ENCODE measurements around the gene SP100. TPM values are rescaled to one million over a fixed set of nuclear protein-coding genes. Genes with fewer than 3 reads are reported as not detected.

The SP100 gene
- total RNA-seq, 1 donor = 137 TPM

DNA sequence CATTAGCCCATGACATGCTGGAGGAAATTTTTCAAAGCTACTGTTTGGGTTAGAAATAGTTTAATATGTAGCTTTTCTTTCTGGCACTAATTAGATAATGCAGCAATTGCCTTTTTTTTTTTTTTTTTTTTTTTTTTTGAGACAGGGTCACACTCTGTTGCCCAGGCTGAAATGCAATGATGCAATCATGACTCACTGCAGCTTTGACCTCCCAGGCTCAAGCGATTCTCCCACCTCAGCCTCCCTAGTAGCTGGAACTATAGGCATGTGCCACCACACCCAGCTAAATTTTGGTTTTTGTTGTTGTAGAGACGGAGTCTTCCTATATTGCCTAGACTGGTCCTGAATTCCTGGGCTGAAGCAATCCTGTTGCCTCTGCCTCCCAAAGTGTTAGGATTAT is 136.2 kb downstream of the SP100 start:
- no peak overlapping the region for H3K4me2 ChIP-seq (ENCODE audit: insufficient read depth, low read length)
- no peaks in the 10 kb centered on the region for H3K79me2 ChIP-seq (ENCODE audit: insufficient read depth, low read length)
- H3K9me3 ChIP-seq (ENCODE audit: low read depth, low read length) = no peaks in the 10 kb centered on the region
- no peaks in the 10 kb centered on the region for H3K4me1 ChIP-seq (ENCODE audit: insufficient read depth, low read length)
- TF ChIP-seq CTCF (IDR thresholded peaks at IDR 0.05; ENCODE audit: extremely low read depth, low read depth, low read length) = no peak
- no peak overlapping the region for H3K4me3 ChIP-seq (ENCODE audit: insufficient read depth, low read length)
- H3K27ac ChIP-seq (ENCODE audit: low read depth, low read length) = no peak overlapping the region
- no peaks in the 10 kb centered on the region for H4K20me1 ChIP-seq (ENCODE audit: insufficient read depth, low read length)
- no peak overlapping the region for H2AFZ ChIP-seq (ENCODE audit: low read length)
- no peaks in the 10 kb centered on the region for H3K27me3 ChIP-seq (ENCODE audit: insufficient read depth, low read length)
- no peak for DNase-seq (ENCODE audit: insufficient read length, low spot score, missing footprints)
- H3K36me3 ChIP-seq (ENCODE audit: insufficient read depth, low read length) = no peaks in the 10 kb centered on the region

DNA sequence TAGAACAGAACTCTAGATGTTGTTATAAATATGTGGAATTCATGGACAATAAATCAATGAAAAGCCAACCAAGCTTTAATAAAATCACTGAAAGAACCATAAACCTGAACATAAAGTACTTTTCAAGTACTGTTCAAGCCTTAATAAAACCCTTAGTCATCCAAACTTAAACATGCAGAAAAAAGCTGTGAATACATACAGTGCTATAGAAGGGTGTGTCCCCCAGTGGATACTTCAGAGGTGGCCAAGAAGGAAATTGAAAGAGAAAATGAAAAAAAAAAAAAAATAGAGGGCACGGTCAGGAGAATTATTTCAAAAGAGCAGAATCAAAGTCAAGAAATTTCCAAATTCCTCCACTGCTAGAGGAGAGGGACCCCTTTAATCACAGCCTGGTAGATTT is 141.1 kb downstream of the SP100 start:
- Histone ChIP-seq H4K20me1 (ENCODE audit: insufficient read depth, low read length) (no peaks in the 10 kb centered on the region), H3K79me2 (ENCODE audit: insufficient read depth, low read length) (no peaks in the 10 kb centered on the region)

DNA sequence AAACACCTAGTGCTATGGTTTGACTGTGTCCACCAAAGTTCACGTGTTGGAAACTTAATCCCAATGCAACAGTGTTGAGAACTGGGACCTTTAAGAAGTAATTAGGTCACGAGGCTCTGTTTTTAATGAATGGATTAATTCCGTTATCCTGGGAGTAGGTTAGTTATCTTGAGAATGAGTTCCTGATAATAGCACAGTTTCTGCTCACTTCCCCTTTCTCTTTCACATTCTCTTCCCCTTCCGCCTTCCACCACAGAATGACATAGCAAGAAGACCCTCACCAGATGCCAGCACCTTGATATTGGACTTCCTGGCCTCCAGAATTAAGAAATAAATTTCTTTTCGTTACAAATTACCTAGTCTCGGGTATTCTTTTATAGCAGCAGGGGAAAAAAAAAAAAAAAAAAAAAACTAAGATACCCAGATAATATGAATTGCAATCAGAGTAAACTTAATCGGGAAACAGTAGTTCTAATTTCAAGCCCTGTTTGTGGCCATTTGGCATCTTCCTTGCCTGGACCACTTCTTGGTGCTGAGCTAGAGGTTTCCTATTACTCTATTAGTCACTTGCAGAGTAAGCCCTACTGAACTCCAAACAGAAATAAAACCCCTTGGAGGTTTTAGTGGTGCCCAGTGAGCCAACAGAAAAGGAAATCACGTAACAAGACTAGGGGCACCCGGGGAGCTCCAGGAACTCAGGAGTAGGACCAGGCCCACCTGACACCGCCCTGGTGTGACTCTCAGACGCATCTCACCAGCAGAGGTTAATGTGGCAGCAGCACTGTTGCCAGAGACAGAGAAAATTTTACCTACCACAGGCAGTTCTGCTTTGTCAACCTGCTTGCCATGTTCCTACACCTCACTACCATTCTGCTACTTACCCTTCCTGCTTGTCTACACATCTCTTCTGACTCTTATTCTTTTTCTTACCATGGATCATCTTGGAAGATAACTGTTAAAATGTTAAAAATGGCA is 149.1 kb downstream of the SP100 start:
- H2AFZ ChIP-seq (ENCODE audit: low read length) = no peak overlapping the region
- H3K27ac ChIP-seq (ENCODE audit: low read depth, low read length) = no peak overlapping the region
- H3K4me1 ChIP-seq (ENCODE audit: insufficient read depth, low read length) = no peaks in the 10 kb centered on the region
- no peaks in the 10 kb centered on the region for H3K79me2 ChIP-seq (ENCODE audit: insufficient read depth, low read length)
- H3K4me2 ChIP-seq (ENCODE audit: insufficient read depth, low read length) = no peak overlapping the region
- no peak for DNase-seq (ENCODE audit: insufficient read length, low spot score, missing footprints)
- no peaks in the 10 kb centered on the region for H3K9me3 ChIP-seq (ENCODE audit: low read depth, low read length)
- no peaks in the 10 kb centered on the region for H3K27me3 ChIP-seq (ENCODE audit: insufficient read depth, low read length)
- no peak for TF ChIP-seq CTCF (IDR thresholded peaks at IDR 0.05; ENCODE audit: extremely low read depth, low read depth, low read length)
- no peaks in the 10 kb centered on the region for H4K20me1 ChIP-seq (ENCODE audit: insufficient read depth, low read length)
- H3K36me3 ChIP-seq (ENCODE audit: insufficient read depth, low read length) = no peaks in the 10 kb centered on the region
- no peak overlapping the region for H3K4me3 ChIP-seq (ENCODE audit: insufficient read depth, low read length)

More for the DNA sequence above, 141.1 kb downstream of the SP100 start:
- Histone ChIP-seq H3K4me1 (ENCODE audit: insufficient read depth, low read length) (no peaks in the 10 kb centered on the region), H2AFZ (ENCODE audit: low read length) (no peak overlapping the region), H3K27ac (ENCODE audit: low read depth, low read length) (no peak overlapping the region), H3K4me2 (ENCODE audit: insufficient read depth, low read length) (no peak overlapping the region), H3K27me3 (ENCODE audit: insufficient read depth, low read length) (no peaks in the 10 kb centered on the region), H3K36me3 (ENCODE audit: insufficient read depth, low read length) (no peaks in the 10 kb centered on the region), H3K4me3 (ENCODE audit: insufficient read depth, low read length) (no peak overlapping the region), H3K9me3 (ENCODE audit: low read depth, low read length) (no peaks in the 10 kb centered on the region)
- TF ChIP-seq CTCF (IDR thresholded peaks at IDR 0.05; ENCODE audit: extremely low read depth, low read depth, low read length) = no peak
- DNase-seq (ENCODE audit: insufficient read length, low spot score, missing footprints) = no peak

DNA sequence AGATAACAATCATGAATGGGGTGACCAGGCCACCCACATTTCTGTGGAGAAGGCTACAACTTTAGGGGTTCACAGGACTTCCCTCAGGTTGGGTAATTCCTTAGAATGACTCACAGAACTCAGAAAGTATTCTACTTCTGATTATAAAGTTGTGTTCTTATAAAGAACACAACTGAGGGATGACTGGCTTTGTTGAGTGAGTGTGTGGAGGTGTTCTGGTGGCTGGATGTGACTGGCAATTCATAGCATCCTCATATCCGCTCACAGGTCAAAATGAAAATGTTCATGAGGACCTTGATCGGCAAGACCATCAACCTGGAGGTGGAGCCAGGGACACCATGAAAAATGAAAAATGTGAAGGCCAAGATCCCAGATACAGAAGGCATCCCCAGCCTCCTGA is 153.3 kb downstream of the SP100 start:
- DNase-seq (ENCODE audit: insufficient read length, low spot score, missing footprints) = no peak
- Histone ChIP-seq H3K79me2 (ENCODE audit: insufficient read depth, low read length) (no peaks in the 10 kb centered on the region), H3K27ac (ENCODE audit: low read depth, low read length) (no peak overlapping the region), H2AFZ (ENCODE audit: low read length) (no peak overlapping the region), H4K20me1 (ENCODE audit: insufficient read depth, low read length) (no peaks in the 10 kb centered on the region), H3K4me1 (ENCODE audit: insufficient read depth, low read length) (no peaks in the 10 kb centered on the region), H3K4me3 (ENCODE audit: insufficient read depth, low read length) (no peak overlapping the region), H3K27me3 (ENCODE audit: insufficient read depth, low read length) (no peaks in the 10 kb centered on the region), H3K4me2 (ENCODE audit: insufficient read depth, low read length) (no peak overlapping the region), H3K9me3 (ENCODE audit: low read depth, low read length) (no peaks in the 10 kb centered on the region), H3K36me3 (ENCODE audit: insufficient read depth, low read length) (no peaks in the 10 kb centered on the region)
- no peak for TF ChIP-seq CTCF (IDR thresholded peaks at IDR 0.05; ENCODE audit: extremely low read depth, low read depth, low read length)

Measured in osteoblast (primary cell).